ENCODE data around the gene TRABD2A. TPM values are rescaled to one million over a fixed set of nuclear protein-coding genes. Genes with fewer than 3 reads are reported as not detected.

Gene TRABD2A
- total and polyA plus RNA-seq, 9 of the 15 experiments (the other 6 are each of a cell fraction or from before 2014, with no cell fraction given) = 0.07 to 0.45 (median 0.25) TPM

DNA sequence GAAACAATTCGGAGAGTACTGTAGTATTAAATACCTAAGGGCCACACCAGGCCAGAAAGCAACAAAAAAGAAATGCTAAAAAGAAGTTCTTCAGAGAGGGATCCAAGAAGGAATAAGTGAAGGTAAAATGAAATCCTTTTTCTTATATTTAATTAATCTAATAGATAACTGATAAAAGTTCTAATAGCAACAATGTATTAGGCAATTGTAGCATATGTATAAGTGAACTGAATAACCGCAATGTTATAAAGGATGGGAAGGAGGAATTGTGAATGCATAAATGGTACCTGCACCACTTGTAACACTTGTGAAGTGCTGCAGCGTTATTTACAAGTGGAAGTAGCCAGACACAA lies 46.4 kb upstream of the TRABD2A start:
- no peak overlapping the region for H3K9ac ChIP-seq (ENCODE audit: insufficient read depth in 1 of 2, low read depth in 2 of 2, low read length in 2 of 2)
- DNase-seq (ENCODE audit: extremely low read depth in 1 of 4, low spot score in 3 of 4) (no peak), FAIRE-seq (no peak), ATAC-seq (no peak)
- no peaks in the 10 kb centered on the region for H3K36me3 ChIP-seq (ENCODE audit: control insufficient read depth, insufficient read depth, low read length)
- H3K9me1 ChIP-seq (ENCODE audit: control insufficient read depth, insufficient read depth, low read length) = peaks cover 5% of the 10 kb centered on the region
- peak overlapping the region; percentile 15; the same call in 1 of the 2 replicates for H2AFZ ChIP-seq (ENCODE audit: low read depth, low read length)
- 33% methylated on average over 3 of the region's 3 CpGs for WGBS (ENCODE audit: insufficient coverage, low coverage, missing lambda C conversion rate)
- in situ Hi-C loops (cut with MboI) (loop anchor here (5.0 to 10.0 kb wide), 2 partner anchors 378 to 430 kb away; no protein-coding TSS in a partner anchor), intact Hi-C loops (cut with micrococcal nuclease) (loop anchor here (1.0 to 10.0 kb wide), 5 partner anchors 140 to 432 kb away; no protein-coding TSS in a partner anchor)
- peak overlapping the region; percentile 93; the same call in 1 of the 2 replicates for H3K4me2 ChIP-seq (ENCODE audit: insufficient read depth, low read length)
- H3K27ac ChIP-seq (ENCODE audit: extremely low read depth, low read depth, low read length) = no peak overlapping the region
- no TSS peak for BruUV-seq (replicated peaks)
- H3K4me1 ChIP-seq (replicated peaks in 1 of 2; ENCODE audit: control insufficient read depth in 2 of 2, insufficient read depth in 2 of 2, low read length in 2 of 2) = peaks cover 13 to 19% of the 10 kb centered on the region in 2 experiments
- H4K20me1 ChIP-seq (replicated peaks; ENCODE audit: control insufficient read depth, insufficient read depth, low read length) = no peaks in the 10 kb centered on the region
- no peaks in the 10 kb centered on the region; a peak in 2 of 5 replicates for H3K27me3 ChIP-seq (ENCODE audit: control insufficient read depth in 2 of 2, insufficient read depth in 2 of 2, low read length in 2 of 2)
- no peak overlapping the region for H3K4me3 ChIP-seq
- POLR2A ChIA-PET = interaction anchor here (2.8 kb wide), 1 partner anchor 20 kb away, joined by 23 read pairs; no protein-coding TSS in a partner anchor
- CTCF ChIA-PET (ENCODE audit: low intra/inter-chr PET ratio) = interaction anchor here (0.6 to 3.1 kb wide), 7 partner anchors 56 to 432 kb away, joined by 3 to 20 read pairs (median 4); no protein-coding TSS in a partner anchor
- TF ChIP-seq ELF4 (CRISPR knock-in tag; IDR thresholded peaks at IDR 0.05) (no peak), ZNF764 (CRISPR knock-in tag; IDR thresholded peaks at IDR 0.05; ENCODE audit: low read depth) (no peak), NR3C1 (CRISPR knock-in tag; IDR thresholded peaks at IDR 0.05) (no peak), ESRRB (CRISPR knock-in tag; IDR thresholded peaks at IDR 0.05; ENCODE audit: borderline replicate concordance) (no peak), DACH1 (IDR thresholded peaks at IDR 0.05; ENCODE audit: partially characterized antibody) (peak; percentile 69), PCBP2 (IDR thresholded peaks at IDR 0.05; ENCODE audit: low read depth, low read length, poor library complexity, severe bottlenecking) (no peak), FUS (optimal IDR thresholded peaks at IDR 0.05; ENCODE audit: low read depth, low read length) (no peak), SREBF2 (CRISPR knock-in tag; IDR thresholded peaks at IDR 0.05) (no peak), YY1 (IDR thresholded peaks at IDR 0.05; ENCODE audit: borderline replicate concordance in 1 of 3, control insufficient read depth in 1 of 3, extremely low read depth in 1 of 3, insufficient read depth in 3 of 3, insufficient read length in 1 of 3, insufficient replicate concordance in 2 of 3, low read depth in 1 of 3, low read length in 2 of 3) (no peak), NCOA1 (IDR thresholded peaks at IDR 0.05; ENCODE audit: low read depth) (no peak), ADNP (tag; IDR thresholded peaks at IDR 0.05) (no peak), NFYB (IDR thresholded peaks at IDR 0.05; ENCODE audit: extremely low read depth, insufficient read length) (no peak)
- TF ChIP-seq, protein P1, sequence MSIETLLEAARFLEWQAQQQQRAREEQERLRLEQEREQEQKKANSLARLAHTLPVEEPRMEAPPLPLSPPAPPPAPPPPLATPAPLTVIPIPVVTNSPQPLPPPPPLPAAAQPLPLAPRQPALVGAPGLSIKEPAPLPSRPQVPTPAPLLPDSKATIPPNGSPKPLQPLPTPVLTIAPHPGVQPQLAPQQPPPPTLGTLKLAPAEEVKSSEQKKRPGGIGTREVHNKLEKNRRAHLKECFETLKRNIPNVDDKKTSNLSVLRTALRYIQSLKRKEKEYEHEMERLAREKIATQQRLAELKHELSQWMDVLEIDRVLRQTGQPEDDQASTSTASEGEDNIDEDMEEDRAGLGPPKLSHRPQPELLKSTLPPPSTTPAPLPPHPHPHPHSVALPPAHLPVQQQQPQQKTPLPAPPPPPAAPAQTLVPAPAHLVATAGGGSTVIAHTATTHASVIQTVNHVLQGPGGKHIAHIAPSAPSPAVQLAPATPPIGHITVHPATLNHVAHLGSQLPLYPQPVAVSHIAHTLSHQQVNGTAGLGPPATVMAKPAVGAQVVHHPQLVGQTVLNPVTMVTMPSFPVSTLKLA (conservative IDR thresholded peaks at IDR 0.05) = peak in 1 of 2 experiments; percentile 3; a peak in 1 of 4 replicates
- TF ChIP-seq, protein P2, sequence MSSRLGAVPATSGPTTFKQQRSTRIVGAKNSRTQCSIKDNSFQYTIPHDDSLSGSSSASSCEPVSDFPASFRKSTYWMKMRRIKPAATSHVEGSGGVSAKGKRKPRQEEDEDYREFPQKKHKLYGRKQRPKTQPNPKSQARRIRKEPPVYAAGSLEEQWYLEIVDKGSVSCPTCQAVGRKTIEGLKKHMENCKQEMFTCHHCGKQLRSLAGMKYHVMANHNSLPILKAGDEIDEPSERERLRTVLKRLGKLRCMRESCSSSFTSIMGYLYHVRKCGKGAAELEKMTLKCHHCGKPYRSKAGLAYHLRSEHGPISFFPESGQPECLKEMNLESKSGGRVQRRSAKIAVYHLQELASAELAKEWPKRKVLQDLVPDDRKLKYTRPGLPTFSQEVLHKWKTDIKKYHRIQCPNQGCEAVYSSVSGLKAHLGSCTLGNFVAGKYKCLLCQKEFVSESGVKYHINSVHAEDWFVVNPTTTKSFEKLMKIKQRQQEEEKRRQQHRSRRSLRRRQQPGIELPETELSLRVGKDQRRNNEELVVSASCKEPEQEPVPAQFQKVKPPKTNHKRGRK (tag; IDR thresholded peaks at IDR 0.05) = peak; percentile 44; the same call in 1 of the 2 replicates
- TF ChIP-seq, protein P3, sequence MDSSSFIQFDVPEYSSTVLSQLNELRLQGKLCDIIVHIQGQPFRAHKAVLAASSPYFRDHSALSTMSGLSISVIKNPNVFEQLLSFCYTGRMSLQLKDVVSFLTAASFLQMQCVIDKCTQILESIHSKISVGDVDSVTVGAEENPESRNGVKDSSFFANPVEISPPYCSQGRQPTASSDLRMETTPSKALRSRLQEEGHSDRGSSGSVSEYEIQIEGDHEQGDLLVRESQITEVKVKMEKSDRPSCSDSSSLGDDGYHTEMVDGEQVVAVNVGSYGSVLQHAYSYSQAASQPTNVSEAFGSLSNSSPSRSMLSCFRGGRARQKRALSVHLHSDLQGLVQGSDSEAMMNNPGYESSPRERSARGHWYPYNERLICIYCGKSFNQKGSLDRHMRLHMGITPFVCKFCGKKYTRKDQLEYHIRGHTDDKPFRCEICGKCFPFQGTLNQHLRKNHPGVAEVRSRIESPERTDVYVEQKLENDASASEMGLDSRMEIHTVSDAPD (CRISPR knock-in tag; IDR thresholded peaks at IDR 0.05) = no peak
- H3K79me2 ChIP-seq (ENCODE audit: control insufficient read depth, insufficient read depth, low read length) = no peaks in the 10 kb centered on the region
- H3K9me3 ChIP-seq (replicated peaks; ENCODE audit: control insufficient read depth, insufficient read depth, low read depth, low read length) = no peaks in the 10 kb centered on the region
